Breast epithelium (tissue), 4 donors: ENCODE data around the gene CABCOCO1. TPM values are rescaled to one million over a fixed set of nuclear protein-coding genes. Genes with fewer than 3 reads are reported as not detected.

Experiments
- DNase-seq, 2 donors: peaks; one replicate each; pipeline ENCODE4 v3.0.0-alpha.2; 2019; ENCODE audit warnings: low spot score in 2 of 2
- H3K27ac ChIP-seq, 2 donors: fragments of 200-600 bp; sonication (generic) in 1 of 2; one replicate each; pipeline ENCODE4 v1.5.1; 2016 to 2019; ENCODE audit warnings: mild to moderate bottlenecking in 1 of 2
- H3K27me3 ChIP-seq, 2 donors: fragments of 200-600 bp; sonication (generic) in 1 of 2; one replicate each; pipeline versions ENCODE4 v1.5.1 to v1.6.0; 2017 to 2019; ENCODE audit warnings: control low read depth in 1 of 2, mild to moderate bottlenecking in 1 of 2
- H3K36me3 ChIP-seq: fragments of 200-600 bp; one replicate; pipeline ENCODE4 v1.5.1; 2019
- H3K4me1 ChIP-seq, 2 donors: fragments of 200-600 bp; sonication (generic); one replicate each; pipeline ENCODE4 v1.5.1; 2016 to 2019; ENCODE audit warnings: control low read depth in 1 of 2
- H3K4me3 ChIP-seq, 3 donors: fragments of 200-600 bp; sonication (generic); 1 replicate in 2 of 3; 2 replicates in 1 of 3; pipeline ENCODE4 v1.5.1; 2016 to 2019; ENCODE audit warnings: mild to moderate bottlenecking in 3 of 3, moderate library complexity in 2 of 3
- H3K9me3 ChIP-seq, 2 donors: fragments of 200-600 bp; sonication (generic) in 1 of 2; one replicate each; pipeline ENCODE4 v1.5.1; 2016 to 2019; ENCODE audit warnings: control low read depth in 1 of 2
- POLR2A ChIP-seq: fragments of 450-650 bp; IDR thresholded peaks from one replicate; pipeline ENCODE4 v1.6.1; 2016; ENCODE audit warnings: antibody characterized with exemption, mild to moderate bottlenecking, moderate library complexity
- POLR2AphosphoS5 ChIP-seq, 3 donors: sonication (generic); formaldehyde crosslinking; IDR thresholded peaks; one replicate each; pipeline ENCODE4 v1.6.1; 2017; ENCODE audit warnings: antibody characterized with exemption in 3 of 3
- intact Hi-C: fragments of 100-400 bp; cut with DNase I; formaldehyde crosslinking; loops from one replicate; pipeline ENCODE4 v1.15.1; 2023; ENCODE audit warnings: low total_unique reads
- total RNA-seq, 3 donors: library from RNA; depleted of rRNA; stranded (reverse); fragments of >200 nt; gene quantifications; one replicate each; pipeline ENCODE4 v1.1.0, GENCODE V29; 2016
- TF ChIP-seq, protein P1 (sequence below), 3 donors: fragments of 450-650 bp; IDR thresholded peaks; one replicate each; pipeline ENCODE4 v1.5.1; 2016 to 2017; ENCODE audit warnings: antibody characterized with exemption in 3 of 3, mild to moderate bottlenecking in 3 of 3, moderate library complexity in 3 of 3

The CABCOCO1 gene
- total RNA-seq, 3 donors from 2014 or later: 0.16 to 1.3 (median 1.2) TPM

DNA sequence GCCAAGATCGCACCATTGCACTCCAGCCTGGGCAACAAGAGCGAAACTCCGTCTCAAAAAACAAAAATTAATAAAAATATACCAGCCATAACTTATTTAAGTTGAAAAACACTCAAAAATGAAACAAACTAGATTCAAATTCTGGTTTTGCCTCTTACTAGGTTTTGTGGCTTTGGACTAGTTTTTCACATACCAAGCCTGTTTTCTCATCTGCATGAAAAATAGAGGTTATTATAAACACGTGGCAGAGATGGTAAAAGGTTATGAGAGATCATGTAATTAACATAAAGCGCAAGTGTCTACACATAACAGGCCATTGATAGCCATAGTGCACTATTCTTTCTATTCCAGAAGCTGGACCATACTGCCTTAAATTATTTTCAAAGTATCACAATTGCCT, 35.5 kb upstream of the CABCOCO1 start:
- TF ChIP-seq, protein P1, sequence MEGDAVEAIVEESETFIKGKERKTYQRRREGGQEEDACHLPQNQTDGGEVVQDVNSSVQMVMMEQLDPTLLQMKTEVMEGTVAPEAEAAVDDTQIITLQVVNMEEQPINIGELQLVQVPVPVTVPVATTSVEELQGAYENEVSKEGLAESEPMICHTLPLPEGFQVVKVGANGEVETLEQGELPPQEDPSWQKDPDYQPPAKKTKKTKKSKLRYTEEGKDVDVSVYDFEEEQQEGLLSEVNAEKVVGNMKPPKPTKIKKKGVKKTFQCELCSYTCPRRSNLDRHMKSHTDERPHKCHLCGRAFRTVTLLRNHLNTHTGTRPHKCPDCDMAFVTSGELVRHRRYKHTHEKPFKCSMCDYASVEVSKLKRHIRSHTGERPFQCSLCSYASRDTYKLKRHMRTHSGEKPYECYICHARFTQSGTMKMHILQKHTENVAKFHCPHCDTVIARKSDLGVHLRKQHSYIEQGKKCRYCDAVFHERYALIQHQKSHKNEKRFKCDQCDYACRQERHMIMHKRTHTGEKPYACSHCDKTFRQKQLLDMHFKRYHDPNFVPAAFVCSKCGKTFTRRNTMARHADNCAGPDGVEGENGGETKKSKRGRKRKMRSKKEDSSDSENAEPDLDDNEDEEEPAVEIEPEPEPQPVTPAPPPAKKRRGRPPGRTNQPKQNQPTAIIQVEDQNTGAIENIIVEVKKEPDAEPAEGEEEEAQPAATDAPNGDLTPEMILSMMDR (IDR thresholded peaks at IDR 0.05): no peak
- no peak for TF ChIP-seq POLR2AphosphoS5 (IDR thresholded peaks at IDR 0.05)
- TF ChIP-seq POLR2A: no peak
- intact Hi-C loops: no loop called here
- Histone ChIP-seq H3K27me3 (no peaks in the 10 kb centered on the region), H3K27ac (no peak overlapping the region), H3K36me3 (no peaks in the 10 kb centered on the region), H3K9me3 (no peaks in the 10 kb centered on the region), H3K4me1 (no peaks in the 10 kb centered on the region), H3K4me3 (no peak overlapping the region)
- no peak for DNase-seq

DNA sequence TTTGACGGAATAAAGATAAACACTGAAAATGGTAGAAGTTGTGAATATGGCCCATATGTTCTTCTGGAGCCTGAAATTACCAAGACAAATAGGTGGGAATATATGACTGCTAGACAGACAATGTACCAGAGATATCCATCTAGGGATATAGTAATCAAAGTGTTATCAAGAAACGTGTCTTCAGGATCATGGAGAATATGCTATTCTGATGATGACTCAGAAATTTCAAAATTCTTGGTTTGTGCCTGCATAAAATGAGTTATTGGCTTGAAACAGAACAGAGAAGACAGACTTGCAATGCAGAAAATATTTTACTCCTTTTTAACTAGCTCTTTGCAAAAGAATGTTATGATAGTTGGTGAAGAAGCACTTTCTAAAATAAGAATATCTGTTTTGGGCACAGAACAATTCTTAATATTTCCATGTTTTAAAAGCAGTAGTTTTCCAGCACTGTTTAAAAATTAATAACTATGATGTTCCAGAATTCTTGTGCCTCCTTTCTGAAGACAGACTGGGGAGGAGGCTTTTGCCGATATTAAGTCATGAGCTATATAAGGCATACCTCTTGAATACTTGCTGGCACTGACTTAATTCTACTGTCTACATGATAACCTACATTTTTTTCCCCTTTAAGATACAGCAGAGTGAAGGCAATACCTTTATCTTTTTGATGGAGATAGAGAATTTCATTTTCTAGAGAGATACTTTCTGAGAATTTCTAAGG, 34.4 kb upstream of the CABCOCO1 start:
- intact Hi-C loops: no loop called here
- no peaks in the 10 kb centered on the region for H3K4me1 ChIP-seq
- no peaks in the 10 kb centered on the region for H3K27me3 ChIP-seq
- peak overlapping the region; percentile 50 to 53 for H3K27ac ChIP-seq
- H3K4me3 ChIP-seq: no peak overlapping the region
- no peaks in the 10 kb centered on the region for H3K9me3 ChIP-seq
- no peak for DNase-seq
- TF ChIP-seq, protein P1 (IDR thresholded peaks at IDR 0.05): no peak
- TF ChIP-seq POLR2A: no peak
- no peak for TF ChIP-seq POLR2AphosphoS5 (IDR thresholded peaks at IDR 0.05)
- H3K36me3 ChIP-seq: no peaks in the 10 kb centered on the region

DNA sequence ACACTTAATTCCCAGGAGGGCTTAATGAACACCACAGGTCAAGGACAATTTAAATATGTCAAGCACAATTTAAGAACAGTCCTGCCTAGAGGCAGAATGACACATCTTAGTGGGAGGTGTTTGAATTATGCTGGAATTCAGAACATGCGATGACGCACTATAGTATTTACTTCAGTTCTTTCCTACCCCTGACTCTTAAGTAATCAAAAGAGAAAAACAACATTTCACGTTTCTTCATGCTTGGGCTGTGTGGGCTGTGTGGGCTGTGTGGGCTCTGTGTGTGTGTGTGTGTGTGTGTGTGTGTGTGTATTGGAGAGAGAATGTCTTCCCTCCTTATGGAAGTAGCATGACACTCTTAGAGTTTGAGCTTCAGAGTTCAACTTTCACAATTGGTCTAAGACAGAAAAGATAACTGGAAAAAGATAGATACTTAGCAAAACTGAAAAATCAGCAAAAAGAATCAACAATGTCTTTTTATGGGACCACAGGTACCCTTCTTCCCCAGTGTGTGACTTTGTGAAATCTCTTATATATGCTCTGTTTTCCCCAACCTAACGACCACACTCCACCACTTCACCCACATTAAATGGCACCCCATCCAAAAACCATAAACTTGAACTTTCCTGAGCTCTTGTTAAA, 33.7 kb upstream of the CABCOCO1 start:
- DNase-seq: peak in 1 of 2 donors; percentile 18
- H3K4me3 ChIP-seq: no peak overlapping the region
- H3K27ac ChIP-seq: peak overlapping the region; percentile 50 to 53
- no peaks in the 10 kb centered on the region for H3K9me3 ChIP-seq
- intact Hi-C loops: no loop called here
- TF ChIP-seq, protein P1 (IDR thresholded peaks at IDR 0.05): no peak
- no peak for TF ChIP-seq POLR2A
- no peak for TF ChIP-seq POLR2AphosphoS5 (IDR thresholded peaks at IDR 0.05)
- no peaks in the 10 kb centered on the region for H3K4me1 ChIP-seq
- no peaks in the 10 kb centered on the region for H3K36me3 ChIP-seq
- H3K27me3 ChIP-seq: no peaks in the 10 kb centered on the region

DNA sequence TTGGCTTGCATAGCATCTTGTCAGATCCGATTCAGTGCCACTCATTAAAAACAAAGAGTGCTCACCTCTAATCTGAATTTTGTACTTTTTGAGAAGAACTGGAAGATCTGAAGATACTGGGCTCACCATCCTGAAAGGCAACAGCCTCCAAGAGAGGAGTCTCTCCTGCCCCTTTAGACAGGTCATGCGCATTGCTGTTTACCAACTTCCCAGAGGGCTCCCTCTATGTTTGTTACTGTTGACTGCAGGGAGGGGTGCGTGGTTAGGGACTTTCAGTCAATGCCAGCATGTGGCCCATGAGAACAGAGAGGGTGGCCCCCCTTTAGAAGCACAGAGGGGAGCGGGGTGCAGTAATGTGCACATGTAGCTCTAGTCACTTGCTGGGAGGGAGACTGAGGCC, 33.2 kb upstream of the CABCOCO1 start:
- no peak for DNase-seq
- Histone ChIP-seq H3K27ac (peak overlapping the region; percentile 50 to 53), H3K4me1 (no peaks in the 10 kb centered on the region), H3K27me3 (no peaks in the 10 kb centered on the region), H3K4me3 (no peak overlapping the region), H3K9me3 (no peaks in the 10 kb centered on the region), H3K36me3 (no peaks in the 10 kb centered on the region)
- intact Hi-C loops: no loop called here
- TF ChIP-seq POLR2AphosphoS5 (IDR thresholded peaks at IDR 0.05) (no peak), POLR2A (no peak)
- TF ChIP-seq, protein P1 (IDR thresholded peaks at IDR 0.05): no peak

DNA sequence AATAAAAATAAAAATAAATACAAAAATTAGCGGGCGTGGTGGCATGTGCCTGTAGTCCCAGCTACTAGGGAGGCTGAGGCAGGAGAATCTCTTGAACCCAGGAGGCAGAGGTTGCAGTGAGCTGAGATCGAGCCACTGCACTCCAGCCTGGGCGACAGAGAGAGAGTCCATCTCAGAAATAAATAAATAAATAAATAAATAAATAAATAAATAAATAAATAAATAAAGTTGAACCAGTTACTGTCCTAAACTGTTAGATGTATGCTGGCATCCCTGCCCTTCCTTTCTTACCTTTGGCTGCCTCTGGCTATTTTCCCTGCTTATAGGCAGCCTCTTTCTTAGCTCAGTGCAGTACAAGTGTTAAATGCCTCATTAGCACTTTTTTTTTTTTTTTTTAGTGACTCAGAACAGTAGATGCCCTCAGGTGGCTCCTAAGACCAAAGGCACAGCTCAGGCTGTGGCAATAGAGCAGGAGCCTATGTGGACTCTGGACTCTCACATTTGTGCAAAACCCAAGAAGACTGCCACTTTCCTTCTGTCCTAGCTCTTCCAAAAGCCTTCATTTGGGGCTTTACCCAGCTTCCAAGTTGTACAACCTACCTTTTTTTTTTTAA, 30.6 kb upstream of the CABCOCO1 start:
- H3K36me3 ChIP-seq: no peaks in the 10 kb centered on the region
- no peaks in the 10 kb centered on the region for H3K4me1 ChIP-seq
- H3K27ac ChIP-seq: no peak overlapping the region
- H3K4me3 ChIP-seq: no peak overlapping the region
- no peak for DNase-seq
- intact Hi-C loops: loop anchor here (5.0 kb wide), 1 partner anchor 215 kb away; no protein-coding TSS in a partner anchor
- no peaks in the 10 kb centered on the region for H3K9me3 ChIP-seq
- TF ChIP-seq POLR2AphosphoS5 (IDR thresholded peaks at IDR 0.05): no peak
- no peaks in the 10 kb centered on the region for H3K27me3 ChIP-seq
